ENCODE data around the gene NBL1.

The NBL1 gene

GRCh38 chr1:19648239-19648638 is 4.1 kb downstream of the NBL1 start:
- no peak overlapping the region for H3K4ac ChIP-seq (ENCODE audit: low read length)
- H2BK5ac ChIP-seq (ENCODE audit: low read length) = no peak overlapping the region
- no peak overlapping the region for H3K4me3 ChIP-seq (ENCODE audit: low read length in 2 of 2)
- H2AK5ac ChIP-seq (ENCODE audit: low read depth, low read length) = no peak overlapping the region
- H3K4me2 ChIP-seq (ENCODE audit: insufficient read depth, low read length, poor library complexity, severe bottlenecking) = no peak overlapping the region
- H3K9me3 ChIP-seq (replicated peaks in 1 of 2; ENCODE audit: control insufficient read depth in 2 of 2, insufficient read depth in 1 of 2, low read depth in 1 of 2, low read length in 2 of 2) = no peaks in the 10 kb centered on the region
- no peak overlapping the region for H2AFZ ChIP-seq (ENCODE audit: low read length)
- H3K4me1 ChIP-seq (ENCODE audit: control insufficient read depth in 2 of 2, insufficient read depth in 1 of 2, low read depth in 1 of 2, low read length in 2 of 2) = peaks cover 8 to 12% of the 10 kb centered on the region in 2 donors
- peaks cover 12% of the 10 kb centered on the region for H3K79me1 ChIP-seq (ENCODE audit: low read depth, low read length)
- no peak overlapping the region for H2BK15ac ChIP-seq (ENCODE audit: low read length)
- H3K18ac ChIP-seq (ENCODE audit: low read length) = peak overlapping the region; percentile 25
- no peak overlapping the region for H3K14ac ChIP-seq (ENCODE audit: low read length)
- no peak overlapping the region for H3K27ac ChIP-seq (replicated peaks; ENCODE audit: low read length)
- no peak overlapping the region for H3K9ac ChIP-seq (ENCODE audit: low read depth, low read length, poor library complexity)
- H4K91ac ChIP-seq (ENCODE audit: low read depth, low read length, poor library complexity) = no peak overlapping the region
- no peak for DNase-seq (ENCODE audit: low spot score)
- H2BK120ac ChIP-seq (ENCODE audit: low read depth, low read length) = no peak overlapping the region
- H3K27me3 ChIP-seq (ENCODE audit: control insufficient read depth in 3 of 3, insufficient read depth in 3 of 3, low read depth in 1 of 3, low read length in 3 of 3) = peaks cover 3 to 41% (median 24%) of the 10 kb centered on the region in 3 experiments
- H4K8ac ChIP-seq (ENCODE audit: low read depth, low read length) = no peak overlapping the region
- no peak overlapping the region for H3K23ac ChIP-seq (ENCODE audit: low read depth, low read length, poor library complexity)
- no peak overlapping the region for H2BK12ac ChIP-seq (ENCODE audit: low read length)
- no CpG with 5 or more reads among the region's 14 CpGs for WGBS, 2 donors (ENCODE audit: extremely low coverage in 2 of 2, insufficient read length in 2 of 2, insufficient replicate concordance in 1 of 2)
- H3K36me3 ChIP-seq (replicated peaks in 1 of 2; ENCODE audit: control insufficient read depth in 2 of 2, insufficient read depth in 2 of 2, low read length in 2 of 2) = no peaks in the 10 kb centered on the region

GRCh38 chr1:19648689-19649088 is 4.6 kb downstream of the NBL1 start:
- no peak overlapping the region for H3K4me3 ChIP-seq (ENCODE audit: low read length in 2 of 2)
- H3K4me2 ChIP-seq (ENCODE audit: insufficient read depth, low read length, poor library complexity, severe bottlenecking) = no peak overlapping the region
- no peak for DNase-seq (ENCODE audit: low spot score)
- H2BK15ac ChIP-seq (ENCODE audit: low read length) = no peak overlapping the region
- no peak overlapping the region for H4K8ac ChIP-seq (ENCODE audit: low read depth, low read length)
- H3K27me3 ChIP-seq (ENCODE audit: control insufficient read depth in 3 of 3, insufficient read depth in 3 of 3, low read depth in 1 of 3, low read length in 3 of 3) = peaks cover under 1 to 36% (median 19%) of the 10 kb centered on the region in 3 experiments
- H3K4me1 ChIP-seq (ENCODE audit: control insufficient read depth in 2 of 2, insufficient read depth in 1 of 2, low read depth in 1 of 2, low read length in 2 of 2) = peaks cover 8 to 12% of the 10 kb centered on the region in 2 donors
- no peak overlapping the region for H3K18ac ChIP-seq (ENCODE audit: low read length)
- no peak overlapping the region for H3K14ac ChIP-seq (ENCODE audit: low read length)
- H2AFZ ChIP-seq (ENCODE audit: low read length) = no peak overlapping the region
- no CpG with 5 or more reads among the region's 11 CpGs for WGBS, 2 donors (ENCODE audit: extremely low coverage in 2 of 2, insufficient read length in 2 of 2, insufficient replicate concordance in 1 of 2)
- H3K9me3 ChIP-seq (replicated peaks in 1 of 2; ENCODE audit: control insufficient read depth in 2 of 2, insufficient read depth in 1 of 2, low read depth in 1 of 2, low read length in 2 of 2) = no peaks in the 10 kb centered on the region
- peaks cover 12% of the 10 kb centered on the region for H3K79me1 ChIP-seq (ENCODE audit: low read depth, low read length)
- no peak overlapping the region for H3K27ac ChIP-seq (replicated peaks; ENCODE audit: low read length)
- H4K91ac ChIP-seq (ENCODE audit: low read depth, low read length, poor library complexity) = no peak overlapping the region
- H2BK5ac ChIP-seq (ENCODE audit: low read length) = no peak overlapping the region
- H3K36me3 ChIP-seq (replicated peaks in 1 of 2; ENCODE audit: control insufficient read depth in 2 of 2, insufficient read depth in 2 of 2, low read length in 2 of 2) = no peaks in the 10 kb centered on the region
- H2AK5ac ChIP-seq (ENCODE audit: low read depth, low read length) = no peak overlapping the region
- no peak overlapping the region for H3K9ac ChIP-seq (ENCODE audit: low read depth, low read length, poor library complexity)
- no peak overlapping the region for H3K4ac ChIP-seq (ENCODE audit: low read length)
- H2BK120ac ChIP-seq (ENCODE audit: low read depth, low read length) = no peak overlapping the region
- H2BK12ac ChIP-seq (ENCODE audit: low read length) = no peak overlapping the region
- H3K23ac ChIP-seq (ENCODE audit: low read depth, low read length, poor library complexity) = no peak overlapping the region

- Histone ChIP-seq H2BK15ac (ENCODE audit: low read length) (peak overlapping the region; percentile 9), H3K79me1 (ENCODE audit: low read depth, low read length) (peaks cover 9% of the 10 kb centered on the region), H3K27me3 (ENCODE audit: control insufficient read depth in 3 of 3, insufficient read depth in 3 of 3, low read depth in 1 of 3, low read length in 3 of 3) (peaks cover 0 to 22% (median 8%) of the 10 kb centered on the region in 3 experiments), H3K14ac (ENCODE audit: low read length) (peak overlapping the region; percentile 65), H3K4me2 (ENCODE audit: insufficient read depth, low read length, poor library complexity, severe bottlenecking) (no peak overlapping the region), H3K9ac (ENCODE audit: low read depth, low read length, poor library complexity) (no peak overlapping the region), H3K4ac (ENCODE audit: low read length) (no peak overlapping the region), H3K36me3 (replicated peaks in 1 of 2; ENCODE audit: control insufficient read depth in 2 of 2, insufficient read depth in 2 of 2, low read length in 2 of 2) (no peaks in the 10 kb centered on the region), H3K4me1 (ENCODE audit: control insufficient read depth in 2 of 2, insufficient read depth in 1 of 2, low read depth in 1 of 2, low read length in 2 of 2) (peaks cover 3 to 10% of the 10 kb centered on the region in 2 donors), H4K91ac (ENCODE audit: low read depth, low read length, poor library complexity) (no peak overlapping the region), H2BK120ac (ENCODE audit: low read depth, low read length) (no peak overlapping the region), H2AK5ac (ENCODE audit: low read depth, low read length) (peak overlapping the region; percentile 96), H3K9me3 (replicated peaks in 1 of 2; ENCODE audit: control insufficient read depth in 2 of 2, insufficient read depth in 1 of 2, low read depth in 1 of 2, low read length in 2 of 2) (no peaks in the 10 kb centered on the region), H3K4me3 (ENCODE audit: low read length in 2 of 2) (no peak overlapping the region), H3K18ac (ENCODE audit: low read length) (no peak overlapping the region), H3K27ac (replicated peaks; ENCODE audit: low read length) (no peak overlapping the region), H4K8ac (ENCODE audit: low read depth, low read length) (no peak overlapping the region), H2BK12ac (ENCODE audit: low read length) (no peak overlapping the region), H2AFZ (ENCODE audit: low read length) (peak overlapping the region; percentile 69), H3K23ac (ENCODE audit: low read depth, low read length, poor library complexity) (peak overlapping the region; percentile 34), H2BK5ac (ENCODE audit: low read length) (no peak overlapping the region)
- WGBS, 2 donors (ENCODE audit: extremely low coverage in 2 of 2, insufficient read length in 2 of 2, insufficient replicate concordance in 1 of 2) = no CpG with 5 or more reads among the region's 12 CpGs
- no peak for DNase-seq (ENCODE audit: low spot score)
Measured at GRCh38 chr1:19650416-19651140, 6.5 kb downstream of the NBL1 start.

- H3K9me3 ChIP-seq (replicated peaks in 1 of 2; ENCODE audit: control insufficient read depth in 2 of 2, insufficient read depth in 1 of 2, low read depth in 1 of 2, low read length in 2 of 2) = no peaks in the 10 kb centered on the region
- H3K79me1 ChIP-seq (ENCODE audit: low read depth, low read length) = peaks cover 6% of the 10 kb centered on the region
- no peak overlapping the region for H2BK120ac ChIP-seq (ENCODE audit: low read depth, low read length)
- H3K27ac ChIP-seq (replicated peaks; ENCODE audit: low read length) = no peak overlapping the region
- H2BK12ac ChIP-seq (ENCODE audit: low read length) = no peak overlapping the region
- no peaks in the 10 kb centered on the region for H3K36me3 ChIP-seq (replicated peaks in 1 of 2; ENCODE audit: control insufficient read depth in 2 of 2, insufficient read depth in 2 of 2, low read length in 2 of 2)
- H3K4me1 ChIP-seq (ENCODE audit: control insufficient read depth in 2 of 2, insufficient read depth in 1 of 2, low read depth in 1 of 2, low read length in 2 of 2) = peaks cover 3% of the 10 kb centered on the region in 2 donors
- no peak overlapping the region for H3K9ac ChIP-seq (ENCODE audit: low read depth, low read length, poor library complexity)
- H2AFZ ChIP-seq (ENCODE audit: low read length) = peak overlapping the region; percentile 69
- no peak for DNase-seq (ENCODE audit: low spot score)
- no peak overlapping the region for H3K4me3 ChIP-seq (ENCODE audit: low read length in 2 of 2)
- H3K4me2 ChIP-seq (ENCODE audit: insufficient read depth, low read length, poor library complexity, severe bottlenecking) = no peak overlapping the region
- H4K91ac ChIP-seq (ENCODE audit: low read depth, low read length, poor library complexity) = no peak overlapping the region
- no CpG with 5 or more reads among the region's 11 CpGs for WGBS, 2 donors (ENCODE audit: extremely low coverage in 2 of 2, insufficient read length in 2 of 2, insufficient replicate concordance in 1 of 2)
- no peak overlapping the region for H3K14ac ChIP-seq (ENCODE audit: low read length)
- no peak overlapping the region for H2BK15ac ChIP-seq (ENCODE audit: low read length)
- H2AK5ac ChIP-seq (ENCODE audit: low read depth, low read length) = peak overlapping the region; percentile 49
- H3K27me3 ChIP-seq (ENCODE audit: control insufficient read depth in 3 of 3, insufficient read depth in 3 of 3, low read depth in 1 of 3, low read length in 3 of 3) = peaks cover 0 to 16% (median 2%) of the 10 kb centered on the region in 3 experiments
- no peak overlapping the region for H2BK5ac ChIP-seq (ENCODE audit: low read length)
- no peak overlapping the region for H3K18ac ChIP-seq (ENCODE audit: low read length)
- H3K23ac ChIP-seq (ENCODE audit: low read depth, low read length, poor library complexity) = no peak overlapping the region
- no peak overlapping the region for H3K4ac ChIP-seq (ENCODE audit: low read length)
- no peak overlapping the region for H4K8ac ChIP-seq (ENCODE audit: low read depth, low read length)
Measured at GRCh38 chr1:19651141-19651737, 7.1 kb downstream of the NBL1 start.

All from neuronal stem cell (in vitro differentiated cells).